SW 1271 (cell line): ENCODE data around the gene PRKCI.
"Not testable (repeated sequence)": the region's sequence is repeated elsewhere in the genome, so short reads cannot be mapped to it uniquely, and the experiment has no call there.

Experiments
- DNase-seq, 2 experiments: peaks; one replicate each; lab custom pipeline; 2025; lab: John Stamatoyannopoulos, UW

PRKCI gene

GRCh38 chr3:170342273-170342672, 120.0 kb downstream of the PRKCI start:
- not testable (repeated sequence) for DNase-seq

GRCh38 chr3:170343859-170344258, 121.6 kb downstream of the PRKCI start:
- not testable (repeated sequence) for DNase-seq

- DNase-seq: no peak
Observed at GRCh38 chr3:170344971-170345370, 122.7 kb downstream of the PRKCI start.

GRCh38 chr3:170346481-170347392, 124.5 kb downstream of the PRKCI start:
- no peak for DNase-seq

- DNase-seq: no peak
Observed at GRCh38 chr3:170350515-170351413, 128.5 kb downstream of the PRKCI start.

GRCh38 chr3:170352936-170353335, 130.7 kb downstream of the PRKCI start:
- DNase-seq: no peak

- no peak for DNase-seq
Observed at GRCh38 chr3:170353485-170353884, 131.3 kb downstream of the PRKCI start.

- DNase-seq: no peak
Observed at GRCh38 chr3:170354760-170355159, 132.5 kb downstream of the PRKCI start.
